HL-60/S4 treated with phorbol 12-myristate 13-acetate at 8.2 ng/mL for 4 days and 3 days (cell line): Measurements from ENCODE around the gene MZT2A.
"Not testable (repeated sequence)": the region's sequence is repeated elsewhere in the genome, so short reads cannot be mapped to it uniquely, and the experiment has no call there.

ENCODE experiments used
- in situ Hi-C: fragments of 300-500 bp; cut with MboI; formaldehyde crosslinking; loops from 2 replicates; pipeline ENCODE4 v1.15.0; 2022; ENCODE audit warnings: low sequenced_read_pairs

MZT2A gene

DNA sequence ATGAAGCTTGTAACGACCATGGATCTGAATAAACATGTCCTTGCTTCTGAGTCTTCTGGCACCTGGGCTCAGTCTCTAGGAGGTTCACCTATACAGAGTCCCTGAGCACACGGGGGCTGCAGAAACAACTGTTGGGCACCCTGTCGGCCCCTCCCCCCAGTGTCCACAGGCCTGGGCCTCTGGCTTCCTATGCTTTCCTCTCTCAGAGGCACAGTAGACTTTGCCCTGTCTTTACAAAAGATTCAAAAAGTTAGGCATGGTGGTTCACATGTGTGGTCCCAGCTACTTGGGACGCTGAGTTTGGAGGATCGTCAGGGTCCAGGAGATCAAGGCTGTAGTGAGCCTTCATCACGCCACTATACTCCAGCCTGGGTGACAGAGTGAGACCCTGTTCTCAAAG is 29.3 kb upstream of the MZT2A start:
- in situ Hi-C loops: loop anchor here (25.0 kb wide), 1 partner anchor 116 kb away; no protein-coding TSS in a partner anchor

DNA sequence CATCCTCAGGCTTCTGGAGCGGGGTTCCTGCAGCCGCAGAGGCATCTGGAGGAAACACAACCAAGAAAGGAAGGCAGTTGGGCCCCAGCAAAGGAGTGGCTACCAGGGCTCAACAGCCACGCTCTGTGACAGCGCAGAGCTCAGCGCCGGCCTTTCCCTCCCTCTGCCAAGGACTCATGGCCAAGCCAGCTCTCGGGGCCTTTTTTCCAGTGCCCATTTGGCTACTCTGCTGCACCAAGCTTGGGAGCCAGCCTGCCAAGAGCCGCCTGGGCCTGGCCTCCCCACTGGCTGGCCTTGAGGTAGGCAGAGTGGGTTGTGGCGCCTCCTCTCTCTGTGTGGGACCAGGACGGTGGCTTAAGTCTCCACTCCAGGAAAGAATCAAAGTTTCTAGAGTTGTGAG is 28.3 kb upstream of the MZT2A start:
- in situ Hi-C loops: loop anchor here (25.0 kb wide), 1 partner anchor 117 kb away; no protein-coding TSS in a partner anchor

DNA sequence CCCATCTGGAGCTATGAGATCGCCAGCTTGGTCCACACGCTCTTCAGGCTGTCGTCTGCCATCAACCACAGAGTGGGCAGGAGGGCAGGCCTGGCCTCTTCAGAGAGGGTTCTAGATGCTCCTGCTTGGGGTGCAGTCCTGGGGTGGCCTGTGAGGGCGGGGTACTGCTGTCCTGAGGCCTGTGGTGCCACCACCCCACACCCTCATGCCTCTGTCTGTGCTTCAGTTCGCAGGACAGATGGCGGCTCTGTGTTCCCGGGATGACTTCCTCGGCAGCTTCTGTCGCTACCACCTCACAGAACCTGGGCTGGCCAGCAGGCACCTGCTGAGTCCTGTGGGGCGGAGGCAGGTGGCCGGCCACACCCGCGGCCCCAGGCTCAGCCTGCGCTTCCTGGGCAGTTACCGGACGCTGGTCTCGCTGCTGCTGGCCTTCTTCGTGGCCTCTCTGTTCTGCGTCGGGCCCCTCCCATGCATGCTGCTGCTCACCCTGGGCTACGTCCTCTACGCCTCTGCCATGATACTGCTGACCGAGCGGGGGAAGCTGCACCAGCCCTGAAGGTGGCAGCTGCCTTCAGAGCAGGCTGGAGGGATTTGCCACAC is 27.8 kb upstream of the MZT2A start:
- in situ Hi-C loops: loop anchor here (25.0 kb wide), 1 partner anchor 117 kb away; no protein-coding TSS in a partner anchor

DNA sequence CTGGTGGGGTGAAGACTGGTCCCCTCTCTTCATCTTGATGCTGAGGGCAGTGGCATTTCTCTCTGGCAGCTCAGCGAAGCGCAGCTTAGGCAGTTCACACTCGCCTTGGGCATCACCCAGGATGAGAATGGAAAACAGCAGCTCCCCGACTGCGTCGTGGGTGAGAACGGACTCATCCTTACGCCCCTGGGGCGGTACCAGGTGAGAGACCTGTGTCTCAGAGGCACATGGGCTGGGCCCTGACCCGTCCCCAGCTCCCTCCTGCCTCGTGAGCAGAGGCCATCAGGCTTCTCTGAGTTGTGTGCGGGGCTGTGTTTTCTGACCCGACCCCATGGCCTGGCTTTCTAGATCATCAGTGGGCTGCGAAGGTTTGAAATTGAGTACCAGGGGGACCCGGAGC is 27.3 kb upstream of the MZT2A start:
- in situ Hi-C loops: loop anchor here (25.0 kb wide), 1 partner anchor 118 kb away; no protein-coding TSS in a partner anchor

DNA sequence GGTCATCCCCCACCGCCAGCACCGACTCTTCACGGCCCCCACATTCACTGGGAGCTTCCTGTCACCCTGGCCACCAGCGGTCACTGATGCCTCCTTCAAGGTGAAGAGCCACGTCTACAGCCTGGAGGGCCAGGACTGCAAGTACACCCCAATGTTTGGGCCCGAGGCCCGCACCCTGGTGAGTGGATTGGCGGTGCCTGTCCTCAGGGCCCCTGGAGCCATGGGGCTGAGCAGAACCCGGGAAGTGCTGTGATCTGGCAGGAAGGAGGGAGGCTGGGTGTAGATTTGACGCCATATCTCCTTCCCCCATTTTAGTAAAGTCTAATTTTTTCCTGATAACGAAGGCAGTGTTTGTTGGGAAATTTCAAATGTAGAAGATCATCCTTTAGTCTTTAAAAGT is 26.3 kb upstream of the MZT2A start:
- in situ Hi-C loops: loop anchor here (25.0 kb wide), 1 partner anchor 119 kb away; no protein-coding TSS in a partner anchor

DNA sequence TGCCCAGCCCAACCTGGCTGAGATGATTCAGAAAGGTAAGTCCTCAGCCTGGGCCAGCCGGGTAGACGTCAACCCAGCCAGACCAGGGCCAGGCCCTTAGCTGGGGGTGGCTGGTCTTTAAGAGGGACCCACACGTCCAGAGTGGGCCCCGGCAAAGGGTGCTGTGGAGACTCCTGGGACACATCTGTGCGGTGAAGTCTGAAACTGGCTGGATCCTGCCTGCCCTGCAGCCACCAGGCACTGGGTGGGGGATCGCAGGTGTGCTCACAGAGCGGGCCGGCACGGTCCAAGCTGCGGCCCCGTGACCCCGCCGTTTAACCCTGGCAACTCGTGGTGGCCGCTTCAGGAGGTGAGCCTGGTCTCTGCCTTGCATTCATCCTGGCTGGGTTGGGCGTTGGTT is 25.7 kb upstream of the MZT2A start:
- in situ Hi-C loops: loop anchor here (25.0 kb wide), 1 partner anchor 119 kb away; no protein-coding TSS in a partner anchor

DNA sequence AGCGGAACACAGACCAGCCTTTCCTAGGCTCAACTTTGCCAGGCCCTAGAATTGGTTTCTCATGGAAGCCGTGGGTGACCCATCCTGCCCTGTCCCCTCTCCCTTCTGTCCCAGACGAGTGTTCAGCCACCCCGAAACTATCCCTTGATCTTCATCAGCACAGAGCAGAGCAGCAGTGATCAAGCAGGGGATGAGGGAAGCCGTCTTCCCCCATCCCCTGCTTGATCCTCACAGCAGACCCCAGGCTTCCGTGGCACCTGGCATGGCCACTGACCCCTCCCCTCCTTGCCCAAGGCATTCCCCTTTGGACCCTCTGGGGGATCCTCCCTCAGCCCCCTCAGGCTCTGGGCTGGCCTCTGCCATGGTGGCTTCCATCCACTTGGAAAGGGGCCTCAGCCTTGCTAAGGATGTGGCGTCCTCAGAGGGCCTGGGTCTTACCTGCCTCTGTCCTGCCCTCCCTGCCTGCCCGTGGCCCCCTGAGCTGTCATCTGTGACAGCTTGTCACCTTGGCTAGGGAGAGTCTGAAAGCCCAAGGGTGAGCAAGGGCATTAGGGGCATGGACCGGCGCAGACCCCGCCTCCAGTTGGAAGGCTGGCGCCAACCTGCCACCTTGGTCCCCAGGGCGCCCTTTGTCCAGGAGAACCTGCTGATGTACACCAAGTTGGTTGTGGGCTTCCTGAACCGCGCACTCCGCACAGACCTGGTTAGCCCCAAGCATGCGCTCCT is 25.1 kb upstream of the MZT2A start:
- in situ Hi-C loops: loop anchor here (25.0 kb wide), 1 partner anchor 120 kb away; no protein-coding TSS in a partner anchor

DNA sequence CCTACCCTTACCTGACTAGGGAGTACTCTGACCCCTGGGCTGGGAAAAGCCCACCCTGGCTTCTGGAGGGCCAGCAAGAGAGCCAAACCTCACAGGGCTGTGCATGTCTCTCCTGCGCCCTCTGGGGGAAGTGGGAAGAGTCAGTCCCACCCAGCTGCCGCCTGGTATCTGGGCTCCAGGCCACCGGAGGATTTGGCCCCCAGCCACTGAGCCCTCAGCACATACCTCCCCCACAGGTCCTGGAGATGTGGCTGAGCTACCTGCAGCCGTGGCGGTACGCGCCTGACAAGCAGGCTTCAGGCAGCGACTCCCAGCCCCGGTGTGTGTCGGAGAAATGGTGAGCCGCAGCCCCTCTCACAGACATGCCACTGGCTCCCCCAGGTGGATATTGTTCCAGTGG is 24.4 kb upstream of the MZT2A start:
- in situ Hi-C loops: loop anchor here (25.0 kb wide), 1 partner anchor 121 kb away; no protein-coding TSS in a partner anchor

DNA sequence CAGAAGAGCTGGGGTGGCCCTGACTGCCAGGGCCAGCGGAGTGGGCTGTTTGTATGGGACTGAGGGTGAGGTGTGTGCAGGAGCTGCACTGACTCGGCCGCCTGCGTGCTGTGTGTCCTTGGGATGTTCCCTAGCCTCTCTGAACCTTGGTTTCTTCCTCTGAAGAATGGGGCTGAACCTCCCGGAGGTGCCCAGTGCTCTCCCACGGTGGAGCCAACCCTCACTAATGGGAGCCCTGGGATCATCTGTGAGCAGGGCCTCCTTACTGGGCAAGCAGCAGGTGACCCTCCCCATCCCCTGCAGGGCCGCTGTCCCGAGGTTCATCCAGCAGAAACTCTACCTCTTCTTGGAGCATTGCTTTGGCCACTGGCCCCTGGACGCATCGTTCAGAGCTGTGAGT is 23.8 kb upstream of the MZT2A start:
- in situ Hi-C loops: loop anchor here (25.0 kb wide), 1 partner anchor 121 kb away; no protein-coding TSS in a partner anchor

DNA sequence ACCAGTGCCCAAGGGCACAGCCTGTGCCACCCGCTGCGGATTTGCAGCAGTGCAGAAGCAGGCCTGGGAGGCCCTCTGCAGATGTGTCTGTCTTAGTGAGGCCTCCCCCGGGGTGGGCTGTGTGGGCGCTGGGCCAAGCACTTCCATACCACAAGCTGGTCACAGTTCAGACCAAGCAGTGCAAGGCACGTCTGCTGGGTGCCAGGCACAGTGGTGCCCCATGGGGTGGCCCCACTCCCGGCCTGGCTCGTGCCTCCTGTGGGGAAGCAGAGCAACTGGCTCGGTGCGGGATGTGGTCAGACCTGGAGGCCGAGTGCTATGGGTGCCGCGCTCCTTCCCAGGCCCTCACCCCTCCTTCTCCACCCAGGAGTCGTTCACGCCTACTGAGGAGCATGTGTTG is 23.0 kb upstream of the MZT2A start:
- in situ Hi-C loops: loop anchor here (25.0 kb wide), 1 partner anchor 122 kb away; no protein-coding TSS in a partner anchor

DNA sequence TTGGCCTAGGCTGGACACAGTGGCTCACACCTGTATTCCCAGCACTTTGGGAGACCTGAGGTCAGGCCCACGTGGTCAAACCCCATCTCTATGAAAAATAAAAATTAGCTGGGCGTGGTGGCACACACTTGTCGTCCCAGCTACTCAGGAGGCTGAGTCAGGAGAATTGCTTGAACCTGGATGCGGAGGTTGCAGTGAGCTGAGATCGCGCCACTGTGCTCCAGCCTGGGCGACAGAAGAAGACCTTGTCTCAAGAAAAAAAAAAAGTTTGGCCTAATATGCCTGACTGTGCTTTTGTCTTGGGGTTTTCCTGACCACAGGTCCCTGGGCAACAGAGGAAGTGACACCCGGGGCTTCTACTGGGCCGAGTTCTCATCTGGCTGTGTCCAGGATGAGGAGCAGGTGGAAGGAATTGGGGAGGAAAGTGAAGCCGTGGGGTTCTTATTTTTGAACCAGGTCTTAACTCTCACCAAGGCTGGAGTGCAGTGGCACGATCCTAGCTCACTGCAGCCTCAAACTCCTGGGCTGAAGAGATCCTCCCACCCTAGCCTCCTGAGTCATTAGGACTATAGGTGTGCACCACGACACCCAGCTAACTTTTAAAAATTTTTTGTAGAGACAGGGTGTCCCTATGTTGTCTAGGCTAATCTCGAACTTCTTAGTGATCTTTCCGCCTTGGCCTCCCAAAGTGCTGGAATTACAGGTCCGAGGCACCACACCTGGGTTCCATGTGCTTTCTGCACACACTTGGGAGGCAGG is 22.4 kb upstream of the MZT2A start:
- in situ Hi-C loops: loop anchor here (25.0 kb wide), 1 partner anchor 123 kb away; no protein-coding TSS in a partner anchor

DNA sequence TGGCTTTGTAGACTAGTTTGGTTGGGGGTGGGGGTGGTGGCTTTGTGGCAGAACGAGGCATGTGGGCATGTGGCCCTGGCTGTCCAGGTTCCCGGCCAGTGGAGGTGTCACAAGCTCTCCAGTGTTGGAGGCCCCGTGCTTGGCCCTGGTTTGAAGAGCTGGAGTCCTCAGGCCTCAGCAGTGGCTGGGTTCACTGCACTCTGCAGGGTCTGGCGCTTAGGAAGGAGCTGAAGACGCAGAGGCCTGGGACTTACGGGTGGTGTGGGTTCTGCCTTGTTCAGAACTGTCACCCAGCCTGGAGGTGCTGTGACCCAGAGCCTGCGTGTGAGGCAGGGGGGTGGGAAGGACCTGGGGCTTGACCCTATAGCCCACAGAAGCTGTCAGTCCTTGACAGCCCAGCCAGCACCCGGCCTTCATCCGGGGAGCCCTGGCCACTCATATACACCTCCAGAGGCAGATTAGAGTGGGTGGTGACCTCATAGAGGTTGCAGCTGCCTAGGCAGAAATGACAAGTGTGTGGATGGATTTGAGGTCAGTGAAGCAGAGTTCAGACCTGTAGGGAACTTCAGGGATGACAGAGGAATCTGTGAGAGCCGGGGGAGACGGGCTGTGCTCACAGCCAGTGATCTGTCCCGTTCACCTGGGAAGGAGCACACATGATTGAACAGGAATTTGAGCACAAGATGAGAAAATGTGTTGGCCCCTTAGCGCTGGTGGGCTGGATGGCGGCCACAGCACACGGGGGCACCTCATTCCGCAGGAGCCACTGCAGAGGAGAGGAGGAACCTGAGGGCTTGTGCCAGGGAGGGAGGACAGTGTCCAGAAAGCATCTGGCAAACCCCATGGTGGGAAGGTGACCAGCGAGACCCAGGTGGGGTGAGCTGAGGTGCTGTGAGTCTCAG is 20.0 kb upstream of the MZT2A start:
- in situ Hi-C loops: loop anchor here (25.0 kb wide), 1 partner anchor 125 kb away; no protein-coding TSS in a partner anchor

DNA sequence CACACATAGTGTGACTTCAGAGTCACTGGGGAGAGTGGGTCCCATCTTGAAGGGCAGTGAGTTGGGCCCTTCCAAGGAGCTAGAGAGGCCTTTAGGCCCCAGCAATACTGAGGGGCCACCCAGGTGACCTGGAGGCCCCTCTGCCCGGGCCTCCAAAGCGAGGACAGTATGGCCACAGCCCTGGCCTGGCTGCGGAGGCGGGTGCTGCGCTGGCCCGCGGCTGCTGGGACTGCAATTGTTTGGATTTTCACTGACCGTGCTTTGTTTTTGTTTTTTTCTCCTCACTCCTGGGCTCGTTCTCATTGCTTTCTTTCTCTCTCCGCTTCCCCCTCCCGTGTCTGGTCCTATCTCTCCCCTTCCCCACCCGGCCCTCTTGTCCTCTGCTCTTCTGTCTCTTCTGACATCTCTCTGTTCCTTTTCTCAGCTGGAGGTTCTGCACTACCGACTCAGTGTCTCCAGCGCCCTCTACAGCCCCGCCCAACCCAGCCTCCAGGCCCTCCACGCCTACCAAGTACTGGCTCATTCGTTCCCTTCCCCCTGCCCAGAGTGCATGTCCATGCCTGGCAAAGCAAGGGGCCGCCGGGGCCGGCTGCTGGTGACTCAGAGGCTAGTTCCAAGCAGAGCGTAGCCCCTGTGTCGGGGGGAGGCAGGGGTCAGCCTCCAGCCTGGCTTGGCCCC is 19.2 kb upstream of the MZT2A start:
- in situ Hi-C loops: loop anchor here (25.0 kb wide), 1 partner anchor 126 kb away; no protein-coding TSS in a partner anchor

DNA sequence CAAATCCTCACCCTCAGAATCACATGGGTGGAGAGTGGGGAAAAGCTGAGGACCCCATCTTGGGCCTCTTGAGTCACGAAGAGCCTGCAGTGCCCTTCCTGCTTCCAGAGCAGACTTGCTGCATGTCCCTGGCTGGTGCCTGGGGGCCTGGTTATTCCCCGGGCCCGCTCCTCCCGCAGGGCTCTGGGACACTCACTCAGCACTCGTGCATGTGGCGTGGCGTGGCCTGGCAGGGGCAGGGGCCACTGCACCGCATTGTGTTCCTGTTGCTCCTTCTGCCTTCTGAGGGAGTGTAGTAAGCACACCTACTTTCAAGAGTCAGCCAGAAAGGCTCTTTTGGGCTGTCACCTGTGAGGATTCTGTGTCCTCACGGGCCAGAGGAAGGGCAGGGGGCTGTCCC is 17.4 kb upstream of the MZT2A start:
- in situ Hi-C loops: loop anchor here (25.0 kb wide), 1 partner anchor 128 kb away; no protein-coding TSS in a partner anchor

DNA sequence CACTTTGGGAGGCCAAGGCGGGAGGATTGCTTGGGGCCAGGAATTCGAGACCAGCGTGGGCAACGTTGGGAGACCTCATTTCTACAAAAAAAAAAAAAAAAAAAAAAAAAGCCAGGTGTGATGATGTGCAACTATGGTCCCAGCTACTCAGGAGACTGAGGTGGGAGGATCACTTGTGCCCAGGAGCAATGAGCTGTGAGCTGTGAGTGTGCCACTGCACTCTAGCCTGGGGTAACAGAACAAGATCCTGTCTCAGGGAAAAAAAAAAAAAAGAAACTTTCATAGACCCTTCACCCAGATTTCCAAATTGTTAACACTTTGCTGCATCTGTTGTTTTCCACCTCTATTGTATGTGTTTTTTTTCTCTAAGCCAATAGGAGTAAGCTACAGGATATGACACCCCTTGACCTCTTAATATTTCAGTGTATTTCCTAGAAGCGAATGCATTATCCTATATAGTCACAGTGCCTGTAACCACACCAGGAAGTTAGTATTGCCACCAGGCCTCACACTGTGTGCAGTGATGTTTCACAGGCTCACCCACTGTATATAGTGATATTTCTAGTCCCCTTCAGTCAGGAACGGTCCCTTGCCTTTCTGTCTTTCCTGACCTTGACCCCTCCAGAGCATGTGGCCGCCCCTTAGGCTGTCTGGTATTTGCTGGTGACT is 12.0 kb upstream of the MZT2A start:
- in situ Hi-C loops: loop anchor here (25.0 kb wide), 1 partner anchor 133 kb away; no protein-coding TSS in a partner anchor

DNA sequence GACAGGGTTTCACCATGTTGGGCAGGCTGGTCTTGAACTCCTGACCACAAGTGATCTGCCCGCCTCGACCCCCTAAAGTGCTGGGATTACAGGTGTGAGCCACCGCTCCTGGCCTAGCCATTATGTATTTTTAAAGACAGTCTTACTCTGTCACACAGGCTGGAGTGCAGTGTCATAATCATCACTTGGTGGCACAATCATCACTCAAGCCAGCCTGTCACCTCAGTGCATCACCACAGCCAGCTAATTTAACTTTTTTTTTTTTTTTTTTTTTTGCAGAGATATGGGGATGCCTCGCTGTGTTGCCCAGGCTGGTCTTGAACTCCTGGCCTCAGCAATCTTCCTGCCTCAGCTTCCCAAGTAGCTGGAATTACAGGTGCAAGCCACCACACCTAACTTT is 11.4 kb upstream of the MZT2A start:
- in situ Hi-C loops: loop anchor here (25.0 kb wide), 1 partner anchor 134 kb away; no protein-coding TSS in a partner anchor

DNA sequence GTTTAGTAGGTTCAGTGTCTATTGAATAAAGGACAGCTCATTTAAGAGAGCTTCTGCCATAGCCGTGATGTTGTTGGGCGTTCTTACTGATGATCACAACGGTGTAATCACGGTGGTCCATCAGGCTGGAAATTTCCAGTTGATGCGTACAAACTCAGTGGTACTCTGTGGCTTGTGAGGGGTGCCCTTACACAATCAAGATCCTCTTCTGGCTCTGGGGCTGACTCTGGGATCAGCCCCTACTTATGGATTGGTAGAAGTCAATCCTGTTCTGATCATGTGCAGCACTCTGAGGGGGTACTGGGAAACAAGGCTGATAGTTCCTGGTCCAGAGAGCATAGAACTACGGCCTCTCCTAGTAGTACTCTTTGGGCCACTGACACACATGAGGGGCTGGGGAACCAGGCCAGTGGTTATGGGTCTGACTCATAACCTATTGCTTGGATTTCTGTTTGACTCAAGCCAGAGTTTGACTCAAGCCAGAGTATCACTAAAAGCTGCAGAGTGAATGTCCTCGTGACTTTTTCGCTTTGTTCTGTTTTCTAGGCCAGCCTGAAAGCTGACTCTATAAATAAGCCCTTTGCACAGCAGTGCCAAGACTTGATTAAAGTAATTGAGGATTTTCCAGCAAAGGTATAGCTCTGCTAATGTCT is 6.2 kb upstream of the MZT2A start:
- in situ Hi-C loops: not testable (repeated sequence)

DNA sequence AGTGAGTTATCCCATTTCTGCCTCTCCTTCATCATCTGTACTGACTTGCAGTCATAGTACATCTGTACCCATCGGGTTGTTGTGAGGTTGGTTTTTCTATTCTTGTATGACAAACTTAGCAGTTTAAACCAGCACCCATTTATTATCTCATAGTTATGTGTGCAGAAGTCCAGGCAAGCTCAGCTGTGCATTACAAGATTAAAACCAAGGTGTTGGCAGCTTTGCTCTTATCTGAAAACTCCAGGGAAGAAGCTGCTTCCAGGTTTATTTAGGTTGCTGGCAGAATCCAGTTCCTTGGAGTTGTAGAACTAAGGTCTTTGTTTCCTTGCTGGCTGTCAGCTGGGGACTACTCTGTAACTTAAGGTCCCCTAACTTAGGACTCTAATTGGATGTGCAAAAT is 3.3 kb upstream of the MZT2A start:
- in situ Hi-C loops: not testable (repeated sequence)
